Measurements from ENCODE around the gene MT1B. TPM values are rescaled to one million over a fixed set of nuclear protein-coding genes. Genes with fewer than 3 reads are reported as not detected.
"Not testable (repeated sequence)": the region's sequence is repeated elsewhere in the genome, so short reads cannot be mapped to it uniquely, and the experiment has no call there.

The MT1B gene
- total RNA-seq, 6 experiments from 2014 or later = not detected

GRCh38 chr16:56620339-56620897 is 31.3 kb upstream of the MT1B start:
- H3K4me3 Mint-ChIP-seq = no peak overlapping the region
- no peak overlapping the region for H3K27ac Mint-ChIP-seq
- no peaks in the 10 kb centered on the region for H3K36me3 Mint-ChIP-seq (ENCODE audit: low read depth)
- H3K9me3 Mint-ChIP-seq = no peaks in the 10 kb centered on the region
- TF ChIP-seq CTCF (IDR thresholded peaks at IDR 0.05) = no peak
- peaks cover 25% of the 10 kb centered on the region for H3K4me1 Mint-ChIP-seq (ENCODE audit: low read depth)
- no peaks in the 10 kb centered on the region; the same call in none of the 2 replicates for H3K27me3 Mint-ChIP-seq (ENCODE audit: insufficient read depth)
- DNase-seq = no peak

- not testable (repeated sequence) for H3K4me3 Mint-ChIP-seq; H3K27ac Mint-ChIP-seq; DNase-seq; H3K27me3 Mint-ChIP-seq (ENCODE audit: insufficient read depth); H3K9me3 Mint-ChIP-seq
- Mint-ChIP-seq H3K4me1 (ENCODE audit: low read depth) (peaks cover 32% of the 10 kb centered on the region), H3K36me3 (ENCODE audit: low read depth) (peaks cover 13% of the 10 kb centered on the region; the same call in 1 of the 2 replicates)
Observed at GRCh38 chr16:56621665-56622445, 29.8 kb upstream of the MT1B start.

- H3K27me3 Mint-ChIP-seq (ENCODE audit: insufficient read depth); H3K27ac Mint-ChIP-seq: not testable (repeated sequence)
Observed at GRCh38 chr16:56623184-56623583, 28.5 kb upstream of the MT1B start.

GRCh38 chr16:56623637-56624036 is 28.0 kb upstream of the MT1B start:
- H3K27me3 Mint-ChIP-seq (ENCODE audit: insufficient read depth) = peaks cover 4% of the 10 kb centered on the region; the same call in 1 of the 2 replicates
- DNase-seq = no peak
- peaks cover 26% of the 10 kb centered on the region for H3K4me1 Mint-ChIP-seq (ENCODE audit: low read depth)
- H3K4me3 Mint-ChIP-seq = no peak overlapping the region
- H3K27ac Mint-ChIP-seq = no peak overlapping the region
- no peak for TF ChIP-seq CTCF (IDR thresholded peaks at IDR 0.05)
- H3K9me3 Mint-ChIP-seq = no peaks in the 10 kb centered on the region
- H3K36me3 Mint-ChIP-seq (ENCODE audit: low read depth) = peaks cover 18% of the 10 kb centered on the region; the same call in 1 of the 2 replicates

More at GRCh38 chr16:56623184-56623583, 28.5 kb upstream of the MT1B start:
- H3K9me3 Mint-ChIP-seq, H3K4me3 Mint-ChIP-seq, DNase-seq: not testable (repeated sequence)
- H3K4me1 Mint-ChIP-seq (ENCODE audit: low read depth) = peaks cover 28% of the 10 kb centered on the region
- H3K36me3 Mint-ChIP-seq (ENCODE audit: low read depth) = peaks cover 18% of the 10 kb centered on the region; the same call in 1 of the 2 replicates

GRCh38 chr16:56625140-56625942 is 26.3 kb upstream of the MT1B start, which contains the start of gene MT1E:
Gene MT1E, plus strand, starts transcription at chr16:56625781. Its CDS starts 71 bp downstream, at chr16:56625852.
- TF ChIP-seq CTCF (IDR thresholded peaks at IDR 0.05) = no peak
- H3K36me3 Mint-ChIP-seq (ENCODE audit: low read depth) = peaks cover 18% of the 10 kb centered on the region; the same call in 1 of the 2 replicates
- H3K27me3 Mint-ChIP-seq (ENCODE audit: insufficient read depth) = peaks cover 4% of the 10 kb centered on the region; the same call in 1 of the 2 replicates

GRCh38 chr16:56625943-56626654 is 25.6 kb upstream of the MT1B start:
- peak; percentile 76 for DNase-seq
- no peaks in the 10 kb centered on the region for H3K9me3 Mint-ChIP-seq
- H3K27ac Mint-ChIP-seq = peak overlapping the region; percentile 96
- peak overlapping the region; percentile 97 for H3K4me3 Mint-ChIP-seq
- H3K36me3 Mint-ChIP-seq (ENCODE audit: low read depth) = peaks cover 18% of the 10 kb centered on the region; the same call in 1 of the 2 replicates
- H3K4me1 Mint-ChIP-seq (ENCODE audit: low read depth) = peaks cover 28% of the 10 kb centered on the region
- no peak for TF ChIP-seq CTCF (IDR thresholded peaks at IDR 0.05)
- H3K27me3 Mint-ChIP-seq (ENCODE audit: insufficient read depth) = peaks cover 4% of the 10 kb centered on the region; the same call in 1 of the 2 replicates

More at GRCh38 chr16:56625140-56625942, 26.3 kb upstream of the MT1B start, which contains the start of gene MT1E:
- Mint-ChIP-seq H3K27ac (peak within 1 kb of the TSS; percentile 96), H3K4me3 (peak within 1 kb of the TSS; percentile 97), H3K9me3 (no peaks in the 10 kb centered on the region), H3K4me1 (ENCODE audit: low read depth) (peaks cover 28% of the 10 kb centered on the region)
- peak; percentile 75 for DNase-seq
